ENCODE data around the gene TRPV2. TPM values are rescaled to one million over a fixed set of nuclear protein-coding genes. Genes with fewer than 3 reads are reported as not detected.

Gene TRPV2
- total RNA-seq, 1 experiment from 2014 or later = 1.0 TPM

GRCh38 chr17:16428098-16428882, 12.9 kb downstream of the TRPV2 start:
- H4K91ac ChIP-seq (ENCODE audit: insufficient read length, low read depth, low read length) = no peak overlapping the region
- H2AFZ ChIP-seq (ENCODE audit: low read length) = no peak overlapping the region

More at GRCh38 chr17:16428098-16428882, 12.9 kb downstream of the TRPV2 start:
- H3K27me3 ChIP-seq (ENCODE audit: insufficient read depth, low read length) = no peaks in the 10 kb centered on the region
- H3K4me2 ChIP-seq (ENCODE audit: insufficient read depth, insufficient read length, low read length) = no peak overlapping the region
- H2AK5ac ChIP-seq (ENCODE audit: insufficient read length, low read length) = no peak overlapping the region
- H3K27me3 Mint-ChIP-seq (ENCODE audit: low read depth) = peaks cover 2% of the 10 kb centered on the region
- H3T11ph ChIP-seq (ENCODE audit: low read length) = no peak overlapping the region
- H3K23ac ChIP-seq (ENCODE audit: insufficient read length, low read depth, low read length) = no peak overlapping the region
- no peaks in the 10 kb centered on the region; a peak in 1 of 7 replicates for H3K36me3 Mint-ChIP-seq (ENCODE audit: insufficient read depth in 1 of 3, low read depth in 3 of 3)
- no peaks in the 10 kb centered on the region for H4K20me1 ChIP-seq (ENCODE audit: control insufficient read depth, insufficient read depth, insufficient read length)
- no peak overlapping the region for H2BK20ac ChIP-seq (ENCODE audit: low read depth, low read length, poor library complexity, severe bottlenecking)
- no peaks in the 10 kb centered on the region for H3K79me2 ChIP-seq (ENCODE audit: insufficient read depth, low read length)
- H3K14ac ChIP-seq (ENCODE audit: insufficient read depth, low read length) = no peak overlapping the region
- H3K79me1 ChIP-seq (ENCODE audit: insufficient read depth, low read depth, low read length, poor library complexity, severe bottlenecking) = no peaks in the 10 kb centered on the region
- H4K8ac ChIP-seq (replicated peaks; ENCODE audit: insufficient read length, low read depth, low read length) = no peak overlapping the region
- no peak overlapping the region for H3K27ac Mint-ChIP-seq
- no peak overlapping the region for H2BK5ac ChIP-seq (ENCODE audit: insufficient read length, low read length)
- no peak overlapping the region for H3K18ac ChIP-seq (ENCODE audit: insufficient read length, low read depth, low read length)
- H4K5ac ChIP-seq (ENCODE audit: insufficient read length, low read depth, low read length) = no peak overlapping the region
- DNase-seq = peak; percentile 85
- H3K9me3 Mint-ChIP-seq = no peaks in the 10 kb centered on the region; a peak in 1 of 5 replicates
- WGBS (ENCODE audit: extremely low coverage, insufficient read length, low lambda C conversion rate) = no CpG with 5 or more reads among the region's 15 CpGs
- peaks cover 0 to 4% of the 10 kb centered on the region in 2 experiments; a peak in 3 of 4 replicates for H3K4me1 Mint-ChIP-seq
- no peak overlapping the region for H2BK15ac ChIP-seq (ENCODE audit: low read depth, low read length)
- no peak overlapping the region for H3K9ac ChIP-seq (ENCODE audit: extremely low read depth, insufficient read length, low read length)
- H3K4me1 ChIP-seq (ENCODE audit: insufficient read depth, low read length) = no peaks in the 10 kb centered on the region; the same call in 1 of the 2 replicates
- peak; percentile 73 for TF ChIP-seq CTCF (conservative IDR thresholded peaks at IDR 0.05)
- H3K27ac ChIP-seq (ENCODE audit: insufficient read length, low read depth, low read length) = no peak overlapping the region
- no peak overlapping the region for H3K4ac ChIP-seq (ENCODE audit: low read depth, low read length)
- no peak overlapping the region for H2BK12ac ChIP-seq (ENCODE audit: insufficient read length, low read depth, low read length)
- no peaks in the 10 kb centered on the region for H3K9me3 ChIP-seq (ENCODE audit: control insufficient read depth, low read depth, low read length)
- H3K23me2 ChIP-seq (ENCODE audit: insufficient read length, low read depth, low read length, poor library complexity, severe bottlenecking) = no peaks in the 10 kb centered on the region
- no peak overlapping the region for H2BK120ac ChIP-seq (ENCODE audit: low read depth, low read length, poor library complexity, severe bottlenecking)
- no peak overlapping the region for H3K56ac ChIP-seq (ENCODE audit: insufficient read length, low read depth, low read length)
- H3K4me3 Mint-ChIP-seq = no peak overlapping the region
